Stimulated activated naive CD4-positive, alpha-beta T cell (primary cell): Measurements from ENCODE around the gene KCNAB1.
"Not testable (repeated sequence)": the region's sequence is repeated elsewhere in the genome, so short reads cannot be mapped to it uniquely, and the experiment has no call there.

Experiments used
- DNase-seq, 6 experiments: peaks; one replicate each; lab custom pipeline; 2025; lab: John Stamatoyannopoulos, UW

Gene KCNAB1

DNA sequence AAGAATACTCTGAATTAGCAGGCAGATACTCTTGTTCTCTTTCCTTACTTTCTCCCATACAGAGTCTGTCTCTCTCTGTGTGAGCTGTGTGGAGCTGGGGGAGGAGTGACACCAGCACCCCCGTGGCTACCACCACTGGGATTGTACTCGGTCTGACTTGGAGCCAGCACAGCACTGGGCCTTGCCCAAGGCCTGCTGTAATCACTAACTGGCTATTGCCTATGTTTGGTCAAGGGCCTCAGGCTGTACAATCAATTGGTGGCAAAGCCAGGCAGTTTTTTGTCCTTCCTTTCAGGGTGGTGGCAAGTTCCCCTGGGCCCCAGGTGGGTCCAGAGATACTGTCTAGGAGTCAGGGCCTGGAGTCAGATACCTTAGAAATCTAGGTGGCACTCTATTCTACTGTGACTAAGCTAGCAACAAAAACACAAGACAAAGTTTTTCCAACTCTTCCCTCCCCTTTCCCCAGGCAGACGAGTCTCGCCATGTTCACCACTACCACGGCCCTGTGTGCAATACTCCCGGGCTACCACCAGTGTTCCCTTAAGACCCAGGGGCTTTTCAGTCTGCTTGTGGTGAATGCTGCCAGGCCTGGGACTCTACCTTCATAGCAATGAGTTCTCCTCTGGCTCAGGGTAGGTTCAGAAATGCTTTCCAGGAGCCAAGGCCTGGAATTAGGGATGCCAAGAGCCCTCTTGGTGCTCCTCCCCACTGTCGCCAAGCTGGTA, 151.8 kb downstream of the KCNAB1 start:
- no peak for DNase-seq

DNA sequence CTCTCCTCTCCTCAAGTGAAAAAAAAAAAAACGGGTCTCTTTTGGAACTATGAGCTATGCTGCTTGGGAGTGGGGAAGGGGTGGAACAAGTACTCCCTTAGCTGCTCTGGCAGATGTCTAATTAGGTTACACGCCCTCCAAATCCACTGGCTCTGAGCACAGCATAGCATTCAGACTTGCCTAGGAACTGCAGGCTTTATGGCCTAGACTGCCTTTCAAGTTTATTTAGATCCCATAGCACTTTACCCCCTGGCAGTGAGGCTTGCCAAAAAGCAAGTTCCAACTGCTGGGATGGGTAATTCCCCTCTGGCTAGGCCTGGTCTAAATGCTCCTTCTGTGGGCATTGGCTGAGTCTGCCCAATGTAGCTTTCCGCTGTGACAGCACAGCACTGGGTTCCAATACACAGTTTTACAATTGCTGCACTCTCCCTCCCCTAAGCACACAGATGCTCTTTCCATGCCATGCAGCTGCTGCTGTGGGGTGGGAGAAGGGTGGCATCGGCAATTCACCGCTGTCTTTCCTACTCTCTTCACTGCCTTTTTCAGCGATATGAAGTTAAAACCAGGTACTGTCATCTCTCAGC, 152.8 kb downstream of the KCNAB1 start:
- no peak for DNase-seq

DNA sequence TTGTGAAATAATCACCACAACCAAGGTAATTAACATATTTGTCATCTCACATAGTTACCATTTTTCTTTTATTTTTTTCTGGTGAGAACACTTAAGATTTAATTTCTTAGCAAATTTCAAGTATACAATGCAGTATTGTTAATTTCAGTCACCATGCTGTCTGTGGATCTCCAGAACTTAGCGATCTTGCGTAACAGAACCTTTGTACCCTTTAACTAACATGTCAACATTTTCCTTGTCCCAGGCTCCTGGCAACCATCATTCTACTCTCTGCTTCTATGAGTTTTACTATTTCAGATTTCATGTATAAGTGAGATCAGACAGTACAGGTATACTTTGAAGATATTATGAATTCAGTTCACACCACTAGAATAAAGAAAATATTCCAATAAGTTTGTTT, 154.4 kb downstream of the KCNAB1 start:
- DNase-seq: no peak

DNA sequence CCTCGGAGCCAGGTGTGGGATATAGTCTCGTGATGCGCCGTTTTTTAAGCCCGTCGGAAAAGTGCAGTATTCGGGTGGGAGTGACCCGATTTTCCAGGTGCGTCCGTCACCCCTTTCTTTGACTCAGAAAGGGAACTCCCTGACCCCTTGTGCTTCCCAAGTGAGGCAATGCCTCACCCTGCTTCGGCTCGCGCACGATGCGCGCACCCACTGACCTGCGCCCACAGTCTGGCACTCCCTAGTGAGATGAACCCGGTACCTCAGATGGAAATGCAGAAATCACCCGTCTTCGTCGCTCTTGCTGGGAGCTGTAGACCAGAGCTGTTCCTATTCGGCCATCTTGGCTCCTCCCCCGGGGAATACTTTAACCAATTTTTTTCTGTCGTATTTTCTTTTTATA, 164.3 kb downstream of the KCNAB1 start:
- DNase-seq: not testable (repeated sequence)

DNA sequence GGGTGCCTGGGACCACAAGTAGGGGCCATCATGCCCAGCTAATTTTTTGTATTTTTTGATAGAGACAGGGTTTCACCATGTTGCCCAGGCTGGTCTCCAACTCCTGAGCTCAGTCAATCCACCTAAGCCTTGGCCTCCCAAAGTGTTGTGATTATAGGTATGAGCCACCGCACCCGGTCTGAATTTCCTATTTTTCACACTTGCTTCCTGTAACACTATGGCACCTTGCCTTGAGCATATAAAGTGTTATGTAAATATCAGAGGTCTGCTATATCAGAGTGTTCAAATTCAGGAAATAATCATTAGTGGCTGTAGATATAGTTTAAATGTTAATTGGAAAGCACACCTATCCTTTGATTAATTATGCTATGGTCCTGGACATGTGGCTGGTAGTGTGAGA, 165.2 kb downstream of the KCNAB1 start:
- DNase-seq: no peak

DNA sequence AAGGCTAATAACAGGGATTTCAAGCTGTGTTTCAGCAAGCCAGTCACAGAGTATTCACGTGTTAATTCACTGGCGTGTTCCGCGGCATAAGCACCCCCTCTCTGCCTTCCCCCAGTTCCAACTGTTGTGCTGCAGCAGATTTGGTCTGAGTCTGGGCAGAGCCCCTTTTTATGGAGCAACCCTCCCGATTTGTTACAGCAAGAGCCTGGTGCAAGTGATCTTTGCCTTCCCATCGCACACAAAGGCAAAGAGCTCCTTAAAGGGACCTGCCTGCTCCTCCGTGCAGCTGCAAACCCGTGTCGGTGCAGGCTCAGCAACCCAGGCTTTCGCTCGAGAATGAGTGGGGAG, 170.5 kb downstream of the KCNAB1 start:
- no peak for DNase-seq

DNA sequence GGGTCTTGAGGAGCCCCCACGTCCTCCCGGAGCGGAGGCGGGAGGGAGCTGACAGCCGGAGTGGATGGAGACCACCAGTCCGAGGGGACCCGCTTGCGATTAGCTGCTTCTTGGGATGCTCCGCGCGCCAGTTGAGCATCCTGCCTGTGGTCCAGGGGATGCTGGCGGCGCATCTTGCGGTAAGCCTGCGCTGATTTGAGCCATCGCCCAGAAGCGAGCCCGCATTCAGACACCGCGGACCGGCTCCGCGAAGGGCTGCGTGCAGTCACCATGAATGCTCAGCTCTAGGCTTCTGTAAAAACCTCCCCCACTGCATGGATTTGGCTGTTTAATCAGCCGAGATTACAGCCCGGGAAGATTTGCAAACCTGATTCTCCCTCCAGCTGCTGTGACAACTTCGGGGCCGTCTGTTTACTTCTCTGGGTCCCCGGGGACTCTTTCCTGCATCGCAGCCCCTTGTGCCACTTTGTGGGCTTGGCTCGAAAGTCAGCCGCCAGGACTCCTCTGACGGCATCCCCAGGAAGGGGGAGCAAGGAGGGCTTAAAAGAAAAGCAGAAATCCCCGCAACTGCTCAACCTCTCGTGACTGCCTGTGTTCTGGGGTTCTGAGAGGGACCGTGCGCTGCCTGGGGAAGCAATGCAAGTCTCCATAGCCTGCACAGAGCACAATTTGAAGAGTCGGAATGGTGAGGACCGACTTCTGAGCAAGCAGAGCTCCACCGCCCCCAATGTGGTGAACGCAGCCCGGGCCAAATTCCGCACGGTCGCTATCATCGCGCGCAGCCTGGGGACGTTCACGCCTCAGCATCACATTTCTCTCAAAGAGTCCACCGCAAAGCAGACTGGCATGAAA, 171.1 kb downstream of the KCNAB1 start:
- DNase-seq: no peak

DNA sequence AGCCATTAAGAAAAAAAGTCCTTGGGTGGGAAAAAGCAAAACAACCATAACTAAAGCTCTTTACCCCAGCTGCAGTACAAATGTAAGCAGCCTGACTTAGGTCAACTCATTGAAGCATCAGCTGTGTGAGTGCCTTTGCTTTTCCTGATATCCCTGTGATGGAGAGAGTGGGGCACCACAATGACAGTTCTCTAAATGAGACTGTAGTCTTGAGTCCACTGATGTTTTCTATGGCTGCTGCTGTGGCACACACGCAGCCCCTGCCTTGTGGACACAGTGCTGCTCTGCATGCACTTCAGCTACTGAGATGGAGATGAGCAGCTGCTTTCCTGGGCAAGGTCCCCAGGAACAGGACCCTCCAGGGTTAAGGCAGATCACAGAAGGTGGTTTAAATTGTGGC, 173.2 kb downstream of the KCNAB1 start:
- DNase-seq: no peak

DNA sequence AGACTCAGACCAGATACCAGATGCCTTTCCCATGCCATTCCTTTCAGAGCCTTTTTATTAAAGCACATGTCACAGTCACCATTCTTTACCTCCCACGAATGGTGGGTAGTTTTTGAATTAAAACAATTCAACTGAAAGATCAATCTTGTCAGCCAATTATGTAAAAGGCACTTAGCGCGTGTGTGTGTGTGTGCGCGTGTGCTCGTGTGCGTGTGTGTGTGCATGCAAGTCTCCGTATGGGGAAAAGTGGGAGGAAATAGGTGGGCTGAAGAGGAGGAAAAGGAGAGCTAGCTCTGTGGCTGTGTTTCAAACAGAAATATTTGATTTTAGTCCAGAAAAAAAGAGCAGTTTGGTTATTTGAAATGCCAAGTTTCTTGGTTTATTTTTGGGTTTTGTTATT, 177.2 kb downstream of the KCNAB1 start:
- DNase-seq: no peak

DNA sequence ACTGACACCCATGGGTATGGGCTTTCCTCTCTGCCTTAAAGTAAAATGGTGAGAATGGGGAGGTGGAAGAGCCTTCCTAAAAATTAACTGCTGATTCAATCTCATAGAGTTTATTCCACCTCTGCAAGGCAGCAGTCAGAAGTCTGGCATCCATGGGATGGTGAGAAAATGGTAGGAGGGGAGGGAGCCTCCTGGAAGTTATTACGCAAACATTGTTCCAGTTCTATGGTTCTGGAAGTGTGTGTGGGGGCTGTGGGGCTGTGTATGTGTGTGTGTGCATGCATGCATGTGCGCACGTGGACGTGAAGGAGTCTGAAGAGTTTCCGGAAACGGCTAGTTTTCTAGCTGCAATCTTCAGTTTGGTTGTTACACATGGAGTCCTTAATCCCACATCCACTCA, 177.6 kb downstream of the KCNAB1 start:
- no peak for DNase-seq

DNA sequence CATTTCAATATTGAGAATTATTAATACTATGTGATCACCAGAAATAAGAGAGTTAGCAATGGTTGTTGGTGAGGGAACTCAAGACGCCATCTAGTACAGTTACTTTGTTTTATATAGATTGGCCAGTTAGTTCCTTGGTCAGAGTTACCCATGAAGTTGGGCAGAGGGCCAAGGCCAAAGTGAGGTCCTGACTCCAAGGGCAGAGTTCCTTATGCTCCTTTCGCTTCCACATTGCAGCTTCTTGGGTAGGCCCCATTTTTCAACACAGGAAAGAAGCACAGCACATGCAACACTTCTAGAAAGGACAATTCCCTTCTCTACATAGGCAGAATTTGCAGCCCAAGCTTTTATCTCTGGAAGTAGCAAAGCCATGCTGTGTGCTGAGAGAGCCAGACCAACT, 178.6 kb downstream of the KCNAB1 start:
- DNase-seq: no peak

DNA sequence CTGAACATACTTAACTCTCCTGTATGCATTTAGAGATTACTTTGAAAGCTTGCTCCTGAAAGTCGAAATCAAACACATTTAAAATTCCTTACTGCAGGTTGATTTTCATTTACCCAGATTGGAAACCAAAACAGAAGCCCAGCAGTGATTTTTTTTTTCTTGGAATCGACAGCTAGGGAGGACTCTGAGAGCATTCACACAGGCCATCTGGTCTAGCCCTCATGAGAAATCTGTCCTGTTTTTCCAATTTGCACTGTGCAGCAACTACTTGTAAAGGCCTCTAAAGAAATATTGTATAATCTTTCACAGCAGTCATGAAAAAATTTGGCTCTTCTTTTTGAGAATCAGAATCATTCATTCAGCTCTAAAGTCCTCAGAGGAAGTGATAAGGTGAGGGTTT, 179.2 kb downstream of the KCNAB1 start:
- no peak for DNase-seq

DNA sequence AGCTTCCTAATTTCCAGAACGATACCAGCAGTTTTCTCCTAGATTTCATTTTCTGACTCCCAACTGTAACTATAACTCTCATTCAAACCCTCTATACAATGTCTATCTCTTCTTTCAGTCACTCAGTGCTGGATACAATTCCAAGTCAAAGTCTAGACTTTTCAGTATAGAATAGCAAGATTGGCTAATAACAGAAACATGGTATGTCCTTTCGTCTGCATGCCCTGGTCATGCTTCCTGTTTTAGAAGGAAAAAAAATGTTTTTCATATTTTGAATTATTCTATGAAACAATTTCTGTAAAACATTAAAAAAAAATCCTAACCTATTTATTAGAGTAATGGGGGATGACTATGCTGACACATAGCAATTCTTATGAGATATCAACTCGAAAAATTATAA, 180.0 kb downstream of the KCNAB1 start:
- DNase-seq: no peak

DNA sequence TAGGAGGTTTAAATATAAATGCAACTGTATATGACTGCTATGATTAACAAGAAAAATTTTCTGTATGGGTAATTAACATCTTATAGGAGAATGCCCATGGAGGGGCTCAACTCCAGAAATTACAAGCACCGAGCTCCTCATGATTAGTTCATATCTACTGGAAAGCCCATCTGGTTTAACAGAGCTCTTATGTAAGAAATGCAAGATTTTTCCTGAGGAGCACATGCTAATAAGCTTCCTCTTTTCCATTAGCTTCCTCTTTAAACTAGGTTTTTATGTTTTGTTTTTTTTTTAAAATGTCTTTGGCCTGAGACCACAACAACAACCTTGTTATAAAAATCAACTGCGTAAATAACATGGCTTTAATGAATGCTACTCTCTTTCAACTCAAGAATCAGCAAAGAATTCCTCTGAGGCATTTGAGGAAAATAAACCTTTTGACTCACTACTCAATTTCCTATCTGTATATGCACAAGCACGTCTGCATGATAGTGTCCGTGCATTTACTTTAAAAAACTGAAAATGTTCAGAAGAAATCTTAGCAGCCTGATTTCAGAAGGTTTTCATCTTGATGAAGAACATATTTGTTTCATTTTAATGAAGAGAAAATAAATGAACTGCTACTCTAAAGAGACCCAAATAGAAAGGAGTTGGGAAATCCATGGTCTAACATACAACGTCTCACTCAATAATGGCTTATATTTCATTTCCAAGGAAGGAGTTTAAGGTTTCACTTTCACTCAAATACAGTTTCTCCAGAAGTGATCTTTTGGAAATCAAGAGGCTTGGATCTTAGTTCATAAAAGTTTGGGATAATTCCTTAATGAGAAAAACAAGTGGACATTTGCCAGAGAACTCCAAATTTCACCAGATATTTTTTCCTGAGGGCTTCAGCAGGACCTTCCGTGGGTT, 180.8 kb downstream of the KCNAB1 start:
- no peak for DNase-seq

DNA sequence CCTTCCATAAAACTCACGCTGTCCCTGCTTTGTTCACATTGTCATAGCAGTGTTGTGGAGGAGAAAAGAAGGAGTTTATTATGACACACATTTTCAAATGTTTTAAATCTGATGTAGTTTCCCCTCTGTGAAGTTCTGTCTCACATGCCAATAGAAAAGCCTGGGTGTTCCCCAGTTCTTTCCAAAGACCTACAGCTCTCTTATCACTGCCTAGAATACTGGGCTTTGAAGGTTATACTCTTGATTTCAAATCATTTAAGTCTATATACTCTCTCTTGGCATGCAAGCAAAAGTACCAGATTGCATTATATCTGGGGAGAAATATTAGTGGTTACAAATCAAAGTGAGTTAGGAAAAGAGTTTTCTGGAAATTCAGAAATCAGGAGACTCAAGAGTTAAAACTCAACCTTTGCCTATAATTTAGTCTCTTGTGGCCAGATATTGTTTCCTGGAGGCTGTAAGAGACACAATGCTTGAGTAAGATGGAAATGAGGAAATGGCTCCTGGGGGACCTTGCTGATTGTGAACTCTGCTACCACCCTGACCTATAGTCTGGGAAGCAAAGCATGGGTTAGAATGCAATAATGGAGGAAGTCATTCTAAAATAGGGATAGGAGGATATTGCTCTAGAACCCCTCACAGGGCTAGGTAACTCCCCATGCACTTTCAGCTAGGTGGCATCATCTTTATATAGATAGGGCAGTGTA, 182.8 kb downstream of the KCNAB1 start:
- DNase-seq: no peak

DNA sequence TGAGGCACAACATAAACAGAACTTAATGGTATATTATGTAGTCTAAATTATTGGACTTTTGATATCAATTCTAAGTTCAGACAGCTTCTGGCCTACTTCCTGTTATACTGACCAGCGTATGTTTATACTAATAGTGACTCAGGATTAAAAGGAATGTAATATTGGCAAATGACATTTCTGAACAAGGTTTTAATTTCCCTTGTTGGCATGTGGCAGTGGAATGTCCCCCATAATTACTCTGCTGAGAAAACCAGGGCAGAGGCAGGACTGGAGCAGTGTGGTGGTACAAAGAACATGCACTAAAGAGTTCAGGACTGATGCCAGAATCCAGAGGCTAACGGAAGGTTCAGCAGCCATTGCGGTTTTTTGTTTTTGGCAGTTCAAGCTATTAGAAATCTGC, 184.0 kb downstream of the KCNAB1 start:
- DNase-seq: no peak

DNA sequence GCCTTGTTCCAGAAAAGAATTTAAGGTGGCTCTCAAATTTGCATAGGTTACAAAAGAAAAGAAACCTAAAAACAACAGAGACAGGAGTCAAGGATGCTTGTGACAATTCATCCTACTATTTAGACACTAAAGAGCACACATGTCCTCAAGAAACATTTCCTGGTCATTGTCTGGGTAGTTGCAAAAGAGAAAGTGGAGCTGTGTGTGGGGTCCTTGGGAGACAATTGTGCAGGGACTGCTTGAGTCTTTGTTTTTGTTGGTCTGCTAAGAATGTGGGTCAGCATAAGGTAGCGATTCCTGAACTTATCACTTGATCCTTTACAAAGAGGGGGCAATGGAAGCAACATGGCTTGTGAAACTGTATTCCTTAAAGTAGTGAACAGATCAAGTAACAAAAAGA, 185.3 kb downstream of the KCNAB1 start:
- DNase-seq: no peak

DNA sequence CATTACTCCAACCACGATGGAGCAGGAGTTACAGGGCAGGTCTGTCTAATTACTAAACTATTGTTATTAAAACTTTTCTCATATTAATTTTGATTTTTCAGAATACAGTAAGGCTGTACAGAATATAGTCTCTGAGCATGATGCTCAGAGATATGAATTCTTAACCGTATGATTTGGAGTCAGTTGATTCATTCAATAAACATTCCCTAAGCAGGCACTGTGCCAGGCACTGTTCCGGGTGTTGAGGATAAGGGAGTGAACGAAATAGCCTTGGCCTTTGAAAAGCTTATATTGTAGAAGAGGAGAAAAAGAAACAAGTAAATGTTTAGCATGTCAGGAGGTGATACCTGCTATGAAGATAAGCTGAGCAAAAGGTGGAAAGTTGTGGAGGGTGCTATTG, 187.3 kb downstream of the KCNAB1 start:
- no peak for DNase-seq

DNA sequence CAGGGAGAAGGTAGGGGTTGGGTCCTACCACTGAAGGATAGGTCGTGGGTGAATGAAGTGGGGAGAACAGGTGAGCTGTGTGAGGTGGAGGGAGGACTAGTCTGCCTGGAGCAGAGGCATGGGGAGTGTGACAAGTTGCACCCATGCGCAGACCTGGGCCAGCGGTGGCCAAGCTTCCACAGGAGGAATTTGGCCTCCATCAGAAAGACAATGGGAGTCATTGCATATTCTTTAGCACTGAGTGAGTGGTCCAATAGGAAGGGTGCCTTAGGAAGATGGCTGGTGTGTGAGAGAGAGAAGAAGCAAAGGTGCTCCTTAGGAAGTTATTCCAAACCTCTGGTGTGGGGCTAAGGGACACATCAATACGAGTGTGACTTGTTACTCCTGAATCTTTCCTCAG, 191.1 kb downstream of the KCNAB1 start:
- DNase-seq: no peak

DNA sequence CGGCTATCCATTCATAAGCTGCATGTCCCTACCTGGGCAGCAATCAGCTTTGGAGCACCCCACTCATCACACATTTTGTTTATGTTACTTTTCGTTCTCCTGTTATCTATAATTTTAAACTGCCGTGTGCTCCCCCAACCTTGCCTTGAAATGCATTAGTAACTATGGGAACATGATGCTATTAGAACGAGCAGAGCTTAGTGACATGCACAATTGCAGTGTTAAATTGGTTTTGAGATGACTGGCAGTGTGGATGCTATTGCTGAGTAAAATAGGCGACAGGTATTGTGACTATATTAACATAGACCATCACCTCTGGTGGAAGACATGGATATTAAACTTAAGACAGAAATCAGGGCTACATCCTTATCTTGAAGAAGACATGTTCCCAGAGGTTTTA, 191.6 kb downstream of the KCNAB1 start:
- DNase-seq: no peak

DNA sequence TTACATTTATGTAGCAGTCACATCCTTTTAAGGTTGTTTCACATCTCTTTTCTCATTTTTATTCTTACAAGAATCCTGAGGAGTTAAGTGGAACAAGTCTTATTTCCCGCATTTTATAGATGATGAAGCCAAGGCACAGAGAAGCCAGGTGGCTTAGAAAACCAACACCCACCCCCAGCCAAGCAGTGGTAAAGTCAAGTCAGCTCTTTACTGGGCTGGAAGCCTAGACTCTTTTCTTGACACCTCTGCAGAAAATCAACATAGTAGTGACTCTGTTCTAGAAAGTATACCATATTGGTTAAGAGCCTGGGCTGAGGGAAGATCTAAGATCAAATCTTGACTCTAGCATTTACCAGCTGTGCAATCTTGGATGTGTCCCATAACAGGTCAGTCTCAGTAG, 195.7 kb downstream of the KCNAB1 start:
- no peak for DNase-seq
